Stimulated activated CD4-positive, alpha-beta T cell treated with anti-CD3 and anti-CD28 coated beads, Interleukin-1b, Interleukin-23, amount 100 ng/mL, for 1 hour (primary cell): ENCODE results near the gene LYPD5.
A peak's percentile ranks its signal among the peaks of the same experiment; 100 is the strongest.
"Not testable (repeated sequence)": the region's sequence is repeated elsewhere in the genome, so short reads cannot be mapped to it uniquely, and the experiment has no call there.

Experiments
- DNase-seq, 2 donors: peaks; one replicate each; pipeline ENCODE4 v3.0.0-alpha.2; 2020; ENCODE audit warnings: low read depth in 2 of 2

Gene LYPD5, protein sequence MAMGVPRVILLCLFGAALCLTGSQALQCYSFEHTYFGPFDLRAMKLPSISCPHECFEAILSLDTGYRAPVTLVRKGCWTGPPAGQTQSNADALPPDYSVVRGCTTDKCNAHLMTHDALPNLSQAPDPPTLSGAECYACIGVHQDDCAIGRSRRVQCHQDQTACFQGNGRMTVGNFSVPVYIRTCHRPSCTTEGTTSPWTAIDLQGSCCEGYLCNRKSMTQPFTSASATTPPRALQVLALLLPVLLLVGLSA

GRCh38 chr19:43802216-43802951, at the start of gene LYPD5:
Gene LYPD5 (minus strand): TSS chr19:43802447. CDS start chr19:43802380, 67 bp downstream.
- DNase-seq, result no peak

DNA sequence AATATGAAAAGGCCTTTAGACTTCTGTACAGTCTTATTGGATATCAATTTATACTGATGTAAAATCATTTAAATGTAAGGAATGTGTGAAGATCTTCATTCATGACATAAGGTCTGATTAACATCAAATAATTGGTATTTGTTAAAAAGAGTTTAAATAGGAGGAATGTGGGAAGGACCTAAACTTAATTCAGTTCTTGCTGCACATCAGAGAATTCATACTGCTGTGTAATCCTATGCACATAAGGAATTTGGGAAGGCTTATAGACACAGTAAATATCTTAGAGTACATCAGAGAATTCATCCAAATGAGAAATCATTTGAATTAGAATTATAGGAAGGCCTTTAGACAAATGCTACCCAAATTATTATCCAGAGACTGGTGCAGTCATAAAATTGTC, 46.6 kb upstream of the LYPD5 start:
- no peak for DNase-seq

- no peak for DNase-seq
Measured at GRCh38 chr19:43847884-43848283, 45.6 kb upstream of the LYPD5 start.

- no peak for DNase-seq
Measured at GRCh38 chr19:43847246-43847645, 45.0 kb upstream of the LYPD5 start.

DNA sequence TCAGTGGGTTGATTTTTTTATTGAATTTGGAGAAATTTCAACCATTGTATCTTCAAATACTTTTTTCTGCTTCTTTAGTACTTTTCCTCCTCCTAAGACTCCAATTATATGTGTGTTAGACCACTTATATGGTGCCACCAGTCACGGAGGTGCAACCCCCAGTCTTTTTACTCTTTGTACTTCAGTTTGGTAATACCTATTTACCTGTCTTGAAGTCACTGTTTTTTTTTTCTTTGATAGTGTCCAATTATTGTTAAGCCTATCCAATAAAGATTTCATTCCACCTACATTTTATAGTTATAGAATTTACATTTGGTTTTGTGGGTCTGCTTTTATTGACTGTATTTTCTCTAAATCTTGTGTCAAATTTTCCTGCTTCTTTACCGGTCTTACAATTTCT, 39.8 kb upstream of the LYPD5 start:
- DNase-seq, result no peak

- DNase-seq, result no peak
Measured at GRCh38 chr19:43839139-43839538, 36.9 kb upstream of the LYPD5 start.

GRCh38 chr19:43826787-43827754, 24.8 kb upstream of the LYPD5 start, which contains the start of gene ZNF283:
Gene ZNF283 (plus strand): TSS chr19:43827321. CDS start chr19:43833505, 6,184 bp downstream.
- DNase-seq, result peak; percentile 47 to 68

- not testable (repeated sequence) for DNase-seq
Measured at GRCh38 chr19:43824572-43824971, 22.3 kb upstream of the LYPD5 start.

DNA sequence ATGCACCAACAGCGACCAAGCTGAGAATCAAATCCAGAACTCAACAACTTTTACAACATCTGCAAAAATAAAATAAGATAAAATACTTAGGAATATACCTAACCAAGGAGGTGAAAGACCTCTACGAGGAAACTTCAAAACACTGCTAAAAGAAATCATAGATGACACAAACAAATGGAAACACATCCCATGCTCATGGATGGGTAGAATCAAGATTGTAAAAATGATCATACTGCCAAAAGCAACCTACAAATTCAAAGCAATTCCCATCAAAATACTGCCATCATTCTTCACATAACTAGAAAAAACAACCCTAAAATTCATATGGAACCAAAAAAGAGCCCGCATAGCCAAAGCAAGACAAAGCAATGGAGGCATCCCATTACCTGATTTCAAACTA, 21.6 kb upstream of the LYPD5 start:
- DNase-seq, result not testable (repeated sequence)

GRCh38 chr19:43820884-43821215, 18.6 kb upstream of the LYPD5 start:
- no peak for DNase-seq

- no peak for DNase-seq
Measured at GRCh38 chr19:43820098-43820883, 18.0 kb upstream of the LYPD5 start.

- no peak for DNase-seq
Measured at GRCh38 chr19:43818500-43818899, 16.3 kb upstream of the LYPD5 start.

DNA sequence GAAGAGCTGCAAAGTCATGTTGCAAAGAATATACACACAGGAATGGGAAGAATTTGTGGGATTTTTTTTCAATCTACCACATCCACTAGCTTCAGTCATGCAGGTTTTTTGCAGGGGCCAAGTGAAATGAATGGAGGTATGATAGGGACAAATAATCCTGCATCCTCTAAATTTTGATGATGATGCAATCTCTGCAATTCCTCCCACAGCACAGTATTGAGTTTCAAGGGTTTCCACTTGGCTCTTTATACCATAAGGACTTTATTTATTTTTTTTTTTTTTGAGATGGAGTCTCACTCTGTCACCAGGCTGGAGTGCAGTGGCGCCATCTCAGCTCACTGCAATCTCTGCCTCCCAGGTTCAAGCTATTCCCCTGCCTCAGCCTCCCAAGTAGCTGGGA, 15.2 kb upstream of the LYPD5 start:
- DNase-seq, result not testable (repeated sequence)

DNA sequence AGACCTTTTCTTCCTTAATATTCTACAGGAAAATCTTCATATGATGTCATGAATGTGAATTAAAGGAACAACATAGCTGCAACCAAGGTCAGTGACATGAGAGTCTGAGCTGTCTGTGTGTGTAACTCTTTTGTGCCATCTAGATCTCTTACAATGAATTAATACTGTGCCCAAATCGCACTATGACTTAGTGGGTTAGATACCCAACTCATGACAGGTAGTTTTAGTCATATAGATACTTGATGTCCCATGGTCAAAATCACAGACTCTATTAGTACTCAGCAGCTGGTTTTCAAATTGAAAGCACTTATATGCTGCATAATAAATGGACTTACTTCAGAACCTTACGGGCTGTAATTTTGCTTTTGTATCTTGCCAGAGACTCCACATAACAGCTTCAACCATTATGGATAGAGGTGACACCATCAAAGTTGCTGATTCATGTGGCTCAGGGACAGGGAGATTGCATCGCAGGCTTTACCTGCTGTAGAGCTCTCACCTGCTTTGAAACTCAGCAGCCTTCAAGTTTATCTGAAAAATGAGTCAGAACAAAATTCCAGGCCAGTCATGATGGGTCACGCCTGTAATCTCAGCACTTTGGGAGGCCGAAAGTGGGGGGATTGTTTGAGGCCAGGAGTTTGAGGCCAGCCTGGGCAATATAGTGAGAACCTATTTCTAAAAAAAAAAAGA, 12.6 kb upstream of the LYPD5 start:
- no peak for DNase-seq

DNA sequence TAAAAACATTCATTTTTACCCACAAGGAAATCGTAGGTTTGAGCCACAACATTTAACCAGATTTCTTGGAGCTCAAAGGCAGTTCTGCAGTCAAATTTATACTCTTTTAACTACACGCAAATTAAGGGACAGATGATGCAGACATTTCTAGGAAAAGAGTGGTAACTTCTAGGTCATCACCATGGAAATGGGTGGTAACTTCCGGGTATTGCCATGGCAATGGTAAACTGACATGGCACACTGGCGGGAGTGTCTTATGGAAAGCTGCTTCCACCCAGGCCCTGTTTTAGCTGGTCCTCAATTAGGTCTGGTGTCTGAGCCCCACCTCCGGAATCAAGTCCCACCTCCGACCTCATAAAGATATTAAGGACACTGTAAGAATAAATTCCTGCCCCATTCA, 10.4 kb upstream of the LYPD5 start:
- no peak for DNase-seq

DNA sequence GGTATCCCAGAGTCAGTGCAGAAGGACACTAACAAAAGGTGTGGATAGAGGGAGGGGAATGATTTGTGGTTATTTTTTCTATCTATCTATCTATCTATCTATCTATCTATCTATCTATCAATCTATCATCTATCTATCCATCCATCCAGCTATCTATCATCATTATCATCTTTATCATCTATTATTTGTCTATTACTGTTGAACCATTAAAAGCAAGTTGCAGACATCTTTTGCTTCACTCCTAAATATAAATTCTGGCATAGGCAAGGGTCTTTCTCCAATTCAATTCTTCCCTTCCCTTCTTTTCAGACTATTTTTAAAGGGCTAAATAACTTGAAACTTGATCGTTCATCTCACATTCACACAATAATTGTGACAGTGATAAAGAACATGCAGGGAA, 10.0 kb upstream of the LYPD5 start:
- no peak for DNase-seq

DNA sequence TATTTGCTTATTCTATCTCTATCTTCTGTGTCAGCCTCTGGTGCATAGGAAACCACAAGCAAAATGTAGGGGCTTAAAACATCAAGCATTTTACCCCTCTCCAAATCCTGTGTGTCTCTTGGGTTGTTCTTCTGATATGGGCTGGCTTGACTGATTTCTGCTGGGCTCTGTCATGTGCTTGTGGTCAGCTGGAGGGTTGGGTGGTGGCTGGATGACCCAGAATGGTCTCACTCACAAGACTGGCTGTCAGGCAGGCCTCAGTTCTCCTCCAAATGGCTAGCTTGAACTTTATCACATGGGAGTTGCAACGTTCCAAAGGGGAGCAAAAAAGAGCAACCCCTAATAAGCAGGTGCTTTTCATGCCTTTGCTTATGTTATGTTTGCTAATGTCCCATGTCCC, 9.6 kb upstream of the LYPD5 start:
- DNase-seq, result no peak

- no peak for DNase-seq
Measured at GRCh38 chr19:43809762-43810696, 7.8 kb upstream of the LYPD5 start.

DNA sequence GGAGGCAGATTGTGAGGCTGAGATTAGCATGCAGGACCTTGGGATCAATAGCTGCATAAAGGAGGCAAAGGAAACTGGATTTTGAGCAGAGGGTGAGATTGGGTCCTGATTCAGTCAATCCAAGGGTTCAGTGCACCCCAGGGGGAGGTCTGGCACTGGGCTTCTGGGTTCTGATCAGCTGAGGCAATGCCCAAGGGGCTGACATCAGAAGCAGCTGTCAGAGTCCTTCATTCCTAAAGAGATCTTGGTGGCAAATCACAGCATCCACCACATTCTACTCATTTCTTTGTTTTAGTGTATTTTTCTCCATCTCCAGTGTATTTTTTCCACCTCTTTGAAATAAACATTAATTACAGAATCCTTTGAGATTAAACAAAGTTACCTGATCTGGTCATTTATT, 5.4 kb upstream of the LYPD5 start:
- no peak for DNase-seq

GRCh38 chr19:43806848-43807247, 4.6 kb upstream of the LYPD5 start:
- no peak for DNase-seq
